ENCODE data around the gene SLC31A2.
"Not testable (repeated sequence)": the region's sequence is repeated elsewhere in the genome, so short reads cannot be mapped to it uniquely, and the experiment has no call there.

The SLC31A2 gene

GRCh38 chr9:113143432-113144227 is 7.2 kb upstream of the SLC31A2 start:
- no peak for DNase-seq (ENCODE audit: low read depth)
- no peak for TF ChIP-seq CTCF (conservative IDR thresholded peaks at IDR 0.05; ENCODE audit: low read depth, low read length)
- H3K4me3 ChIP-seq (ENCODE audit: low read depth, low read length), result no peak overlapping the region

- no peak overlapping the region for H3K4me3 ChIP-seq (ENCODE audit: low read depth, low read length)
- no peak for TF ChIP-seq CTCF (conservative IDR thresholded peaks at IDR 0.05; ENCODE audit: low read depth, low read length)
- no peak for DNase-seq (ENCODE audit: low read depth)
Measured at GRCh38 chr9:113148372-113148705, 2.5 kb upstream of the SLC31A2 start.

DNA sequence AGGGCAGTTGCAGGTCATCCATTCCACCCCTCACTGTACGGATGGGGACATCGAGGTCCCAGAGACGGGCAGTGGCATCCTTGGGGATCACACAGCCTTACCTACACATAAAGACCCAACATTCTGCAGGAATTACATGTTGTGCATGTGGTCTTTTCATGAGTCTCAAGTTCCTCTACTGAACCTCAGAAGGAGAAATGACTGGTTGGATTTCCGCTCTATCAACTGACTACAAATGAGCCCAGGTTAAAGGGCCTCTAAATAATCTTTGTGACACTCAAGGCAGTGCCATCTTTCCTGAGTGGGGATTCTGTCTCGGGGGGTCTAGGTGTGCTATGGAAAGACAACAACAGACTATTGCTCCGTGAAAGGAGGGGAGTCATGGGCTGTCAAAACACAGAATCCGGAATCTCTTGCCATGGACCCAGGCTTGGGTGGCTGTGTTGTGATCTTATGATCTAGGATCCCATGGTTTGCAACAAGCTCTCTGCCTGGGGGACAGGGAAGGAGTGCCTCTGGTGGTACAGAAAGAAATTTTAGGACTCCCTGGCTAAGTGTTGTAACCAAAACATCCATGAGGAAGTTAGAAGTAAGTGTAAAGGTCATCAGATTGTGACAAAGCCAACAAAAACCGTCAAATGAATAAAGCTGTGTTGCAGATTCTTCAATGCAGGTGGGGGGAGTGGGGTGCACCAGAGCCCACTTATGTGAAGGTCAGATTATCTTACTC is 1.9 kb upstream of the SLC31A2 start:
- H3K4me3 ChIP-seq (ENCODE audit: low read depth, low read length), result no peak overlapping the region
- no peak for DNase-seq (ENCODE audit: low read depth)
- no peak for TF ChIP-seq CTCF (conservative IDR thresholded peaks at IDR 0.05; ENCODE audit: low read depth, low read length)

- not testable (repeated sequence) for H3K4me3 ChIP-seq (ENCODE audit: low read depth, low read length)
Measured at GRCh38 chr9:113149561-113149960, 1.2 kb upstream of the SLC31A2 start.

GRCh38 chr9:113151696-113152630 is 1.2 kb downstream of the SLC31A2 start:
- peak overlapping the region; percentile 89 for H3K4me3 ChIP-seq (ENCODE audit: low read depth, low read length)
- no peak for DNase-seq (ENCODE audit: low read depth)
- no peak for TF ChIP-seq CTCF (conservative IDR thresholded peaks at IDR 0.05; ENCODE audit: low read depth, low read length)

More at GRCh38 chr9:113149561-113149960, 1.2 kb upstream of the SLC31A2 start:
- not testable (repeated sequence) for DNase-seq (ENCODE audit: low read depth)

DNA sequence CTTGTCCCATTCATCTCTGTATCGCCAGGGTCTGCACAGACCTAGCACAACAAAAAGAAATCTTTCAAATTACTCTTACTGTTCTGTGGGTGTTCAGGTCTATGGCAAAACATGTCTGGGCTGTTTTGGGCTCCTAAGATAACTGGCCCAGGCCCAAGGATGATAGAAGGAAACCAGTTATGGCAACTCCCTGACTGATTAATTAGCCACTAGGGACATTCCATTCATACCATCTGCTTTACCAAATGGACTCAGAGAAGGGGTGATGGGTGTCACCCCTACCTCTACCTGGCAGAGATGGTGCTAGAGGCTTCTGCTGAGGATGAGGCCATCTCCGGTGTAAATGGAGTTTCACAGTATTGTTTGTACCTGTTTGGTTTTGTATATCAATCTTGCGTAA is 1.9 kb downstream of the SLC31A2 start:
- no peak for DNase-seq (ENCODE audit: low read depth)
- no peak overlapping the region for H3K4me3 ChIP-seq (ENCODE audit: low read depth, low read length)
- no peak for TF ChIP-seq CTCF (conservative IDR thresholded peaks at IDR 0.05; ENCODE audit: low read depth, low read length)

GRCh38 chr9:113153599-113153998 is 2.8 kb downstream of the SLC31A2 start:
- TF ChIP-seq CTCF (conservative IDR thresholded peaks at IDR 0.05; ENCODE audit: low read depth, low read length), result no peak
- DNase-seq (ENCODE audit: low read depth), result no peak
- no peak overlapping the region for H3K4me3 ChIP-seq (ENCODE audit: low read depth, low read length)
